A204.1 (cell line): Measurements from ENCODE around the gene USP15.
"Not testable (repeated sequence)": the region's sequence is repeated elsewhere in the genome, so short reads cannot be mapped to it uniquely, and the experiment has no call there.

Source experiments
- FAIRE-seq: peaks from 2 replicates; lab custom pipeline; 2012; peaks lifted over from hg19 to GRCh38; lab: Jason Lieb, UNC

The USP15 gene

DNA sequence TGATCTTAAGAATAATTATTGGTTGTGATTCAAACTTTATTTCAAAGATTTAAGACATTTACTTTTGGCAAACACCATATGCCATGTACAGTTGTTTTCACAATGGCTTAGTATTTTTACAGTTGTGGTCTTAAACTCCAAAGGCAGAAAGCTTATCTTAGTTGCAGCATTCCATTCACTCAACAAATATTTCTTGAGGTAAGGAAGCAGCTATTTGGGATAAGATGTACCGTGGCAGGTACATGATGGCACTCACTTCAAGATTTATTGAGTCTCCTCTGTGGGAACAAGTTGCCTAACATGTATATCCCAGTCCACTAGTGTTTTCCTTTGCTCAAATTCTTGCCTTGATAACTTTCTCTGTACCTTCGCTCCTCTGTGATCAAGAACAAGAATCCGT lies 198.4 kb downstream of the USP15 start:
- no peak for FAIRE-seq

DNA sequence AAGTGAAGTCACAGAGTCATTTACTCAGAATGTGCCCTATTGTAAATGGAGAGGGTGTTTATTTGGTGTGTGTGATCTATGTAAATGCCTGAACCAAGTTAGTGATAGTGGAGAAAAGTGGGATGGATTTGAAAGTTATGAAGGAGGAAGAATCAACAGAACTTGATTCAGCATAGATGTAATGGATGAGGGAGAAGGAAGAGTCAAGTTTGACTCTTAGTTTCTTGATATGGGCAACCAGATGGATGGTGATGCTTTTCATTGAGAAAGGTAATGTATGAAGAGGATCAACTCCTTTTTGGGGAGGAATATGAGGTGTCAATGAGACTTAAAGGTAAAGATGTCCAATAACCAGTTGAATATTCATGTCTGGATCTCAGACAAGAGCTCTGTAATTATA lies 199.8 kb downstream of the USP15 start:
- no peak for FAIRE-seq

DNA sequence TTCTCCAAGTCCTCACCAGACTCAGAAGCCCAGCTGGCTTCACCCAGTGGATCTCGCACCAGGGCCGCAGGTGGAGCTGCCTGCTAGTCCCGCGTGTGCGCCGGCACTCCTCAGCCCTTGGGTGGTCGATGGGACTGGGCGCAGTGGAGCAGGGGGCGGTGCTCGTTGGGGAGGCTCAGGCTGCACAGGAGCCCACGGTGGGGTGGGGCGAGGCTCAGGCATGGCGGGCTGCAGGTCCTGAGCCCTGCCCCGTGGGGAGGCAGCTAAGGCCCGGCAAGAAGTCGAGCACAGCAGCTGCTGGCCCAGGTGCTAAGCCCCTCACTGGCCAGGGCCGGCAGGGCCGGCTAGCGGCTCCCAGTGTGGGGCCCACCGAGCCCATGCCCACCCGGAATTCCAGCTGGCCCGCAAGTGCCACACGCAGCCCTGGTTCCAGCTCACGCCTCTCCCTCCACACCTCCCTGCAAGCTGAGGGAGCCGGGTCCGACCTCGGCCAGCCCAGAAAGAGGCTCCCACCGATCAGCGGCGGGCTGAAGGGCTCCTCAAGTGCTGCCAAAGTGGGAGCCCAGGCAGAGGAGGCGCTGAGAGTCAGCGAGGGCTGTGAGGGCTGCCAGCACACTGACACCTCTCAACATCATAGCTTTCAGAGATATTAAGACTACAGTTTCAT lies 201.1 kb downstream of the USP15 start:
- not testable (repeated sequence) for FAIRE-seq

DNA sequence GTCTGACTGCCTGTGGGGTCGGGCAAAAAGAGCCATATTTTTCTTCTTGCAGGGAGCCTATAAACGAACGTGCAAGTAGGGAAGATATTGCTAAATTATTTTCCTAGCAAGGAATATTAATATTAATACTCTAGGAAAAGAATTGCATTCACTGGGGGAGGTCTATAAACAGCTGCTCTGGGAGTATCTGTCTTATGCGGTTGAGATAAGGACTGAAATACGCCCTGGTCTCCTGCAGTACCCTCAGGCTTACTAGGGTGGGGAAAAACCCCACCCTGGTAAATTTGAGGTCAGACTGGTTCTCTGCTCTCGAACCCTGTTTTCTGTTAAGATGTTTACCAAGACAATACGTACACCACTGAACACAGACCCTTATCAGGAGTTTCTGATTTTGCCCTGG lies 203.0 kb downstream of the USP15 start:
- not testable (repeated sequence) for FAIRE-seq
